GM12878 (cell line): Measurements from ENCODE around the gene CD151. TPM values are rescaled to one million over a fixed set of nuclear protein-coding genes. Genes with fewer than 3 reads are reported as not detected.

Experiments used
- ATF3 ChIP-seq: IDR thresholded peaks from 2 replicates; pipeline ENCODE4 v1.6.1; 2011; ENCODE audit warnings: low read depth, mild to moderate bottlenecking, low read length, moderate library complexity, borderline replicate concordance; ENCODE audit errors: extremely low read depth
- BCL3 ChIP-seq: IDR thresholded peaks from 2 replicates; pipeline ENCODE4 v1.6.1; 2011; ENCODE audit warnings: borderline replicate concordance, low read depth, mild to moderate bottlenecking, moderate library complexity, low read length; ENCODE audit not compliant: insufficient read depth, poor library complexity, severe bottlenecking
- BCLAF1 ChIP-seq: fragments of 450-650 bp; IDR thresholded peaks from 2 replicates; pipeline ENCODE4 v1.6.1; 2017; ENCODE audit warnings: antibody characterized with exemption, mild to moderate bottlenecking, moderate library complexity
- BRCA1 ChIP-seq: IDR thresholded peaks from 2 replicates; pipeline ENCODE4 v1.6.1; 2011; ENCODE audit warnings: low read depth, low read length, improper control_type of control experiment
- CTCF ChIP-seq, 3 experiments: IDR thresholded peaks in 2 of 3; conservative IDR thresholded peaks in 1 of 3; 2 replicates each; pipeline ENCODE4 v1.5.1; 2011; ENCODE audit warnings: low read depth in 3 of 3, low read length in 3 of 3, mild to moderate bottlenecking in 3 of 3, control low read depth in 2 of 3, moderate library complexity in 2 of 3, inconsistent platforms in 1 of 3, mixed read lengths in 1 of 3; ENCODE audit not compliant: control insufficient read depth in 2 of 3, insufficient read depth in 1 of 3; ENCODE audit errors: extremely low read depth in 1 of 3
- HSF1 ChIP-seq: fragments of 150-350 bp; IDR thresholded peaks from 2 replicates; pipeline ENCODE4 v1.6.1; 2014; ENCODE audit warnings: mild to moderate bottlenecking, low read depth, low read length
- IRF5 ChIP-seq: fragments of 450-650 bp; IDR thresholded peaks from 2 replicates; pipeline ENCODE4 v1.6.1; 2017; ENCODE audit warnings: borderline replicate concordance
- JUNB ChIP-seq: IDR thresholded peaks from 2 replicates; pipeline ENCODE4 v1.6.1; 2016; ENCODE audit warnings: antibody characterized with exemption, mild to moderate bottlenecking
- MEF2B ChIP-seq: fragments of 450-650 bp; IDR thresholded peaks from 2 replicates; pipeline ENCODE4 v1.6.1; 2018; ENCODE audit warnings: mild to moderate bottlenecking, moderate library complexity; ENCODE audit not compliant: partially characterized antibody, poor library complexity, severe bottlenecking
- NR2F1 ChIP-seq: fragments of 450-650 bp; conservative IDR thresholded peaks from 2 replicates; pipeline ENCODE4 v1.6.1; 2017; ENCODE audit warnings: mild to moderate bottlenecking
- PAX5 ChIP-seq: IDR thresholded peaks from 2 replicates; pipeline ENCODE4 v1.6.1; 2011; ENCODE audit warnings: low read depth, low read length, borderline replicate concordance
- RAD21 ChIP-seq: IDR thresholded peaks from 2 replicates; pipeline ENCODE4 v1.6.1; 2011; ENCODE audit warnings: mild to moderate bottlenecking, low read depth, low read length, moderate library complexity; ENCODE audit not compliant: insufficient read depth
- SIX5 ChIP-seq: IDR thresholded peaks from 2 replicates; pipeline ENCODE4 v1.6.1; 2011; ENCODE audit warnings: mild to moderate bottlenecking, low read depth, low read length, moderate library complexity; ENCODE audit not compliant: severe bottlenecking
- SUPT20H ChIP-seq: IDR thresholded peaks from 2 replicates; pipeline ENCODE4 v1.6.1; 2011; ENCODE audit warnings: low read depth, mild to moderate bottlenecking, low read length, moderate library complexity, borderline replicate concordance; ENCODE audit not compliant: control insufficient read depth
- polyA plus RNA-seq, 11 experiments: library from polyadenylated mRNA; depleted of rRNA in 4 of 11; unstranded in 6 of 11; stranded (reverse) in 5 of 11; fragments of >200 nt; fragmentation: Nextera tagmentation in 4 of 11; fragmentation: Illumina TruSeq in 1 of 11; extraction: Ambion mirVana in 4 of 11; extraction: Trizol in 1 of 11; gene quantifications; 1 replicate in 1 of 11; 2 replicates in 10 of 11; pipeline versions ENCODE4 v1.2.1 to v1.2.3, GENCODE V29; 2011 to 2016; ENCODE audit warnings: inconsistent platforms in 2 of 11, missing spikeins in 2 of 11, low read depth in 1 of 11
- total RNA-seq, 4 experiments: library from RNA; depleted of rRNA in 3 of 4; stranded (reverse); fragments of >200 nt in 3 of 4; fragmentation: Illumina TruSeq in 1 of 4; extraction: Trizol in 1 of 4; gene quantifications; 2 replicates each; pipeline versions ENCODE4 v1.2.1 to v1.2.3, GENCODE V29; 2013 to 2021

CD151 gene
- total and polyA plus RNA-seq, 10 of the 15 experiments (the other 5 are each of a cell fraction or from before 2014, with no cell fraction given), result 0.52 to 41.7 (median 14.7) TPM

GRCh38 chr11:809287-810039 is 23.3 kb upstream of the CD151 start, which contains the start of gene RPLP2 (continued):
- TF ChIP-seq RAD21 (no peak), PAX5 (peak; percentile 10; the same call in 1 of the 2 replicates), BRCA1 (peak; percentile 39), BCL3 (peak; percentile 19), CTCF (IDR thresholded peaks at IDR 0.05 in 2 of 3, conservative IDR thresholded peaks at IDR 0.05 in 1 of 3; ENCODE audit: control insufficient read depth in 2 of 3, extremely low read depth in 1 of 3, insufficient read depth in 1 of 3, low read depth in 3 of 3, low read length in 3 of 3) (no peak), HSF1 (no peak), IRF5 (no peak), SUPT20H (no peak), MEF2B (no peak), ATF3 (peak; percentile 91), SIX5 (peak; percentile 86), JUNB (no peak), NR2F1 (no peak; the same call in 1 of the 2 replicates), BCLAF1 (no peak)
- TF ChIP-seq, all 136 proteins: peak for 63
